ENCODE measurements around the gene WWTR1. TPM values are rescaled to one million over a fixed set of nuclear protein-coding genes. Genes with fewer than 3 reads are reported as not detected.

WWTR1 gene
- total and polyA plus RNA-seq, 4 donors = 4.5 to 11.8 (median 9.0) TPM

- 92% methylated on average over 3 of the region's 3 CpGs for WGBS
- DNase-seq (ENCODE audit: low spot score) = no peak
- H3K4me3 ChIP-seq (ENCODE audit: low read depth in 1 of 3, low read length in 3 of 3) = no peak overlapping the region
Observed at GRCh38 chr3:149706905-149707304, 49.1 kb upstream of the WWTR1 start.

GRCh38 chr3:149705416-149705815, 47.6 kb upstream of the WWTR1 start:
- Histone ChIP-seq H3K36me3 (ENCODE audit: control insufficient read depth in 4 of 4, insufficient read depth in 3 of 4, low read depth in 1 of 4, low read length in 3 of 4) (no peaks in the 10 kb centered on the region), H3K27me3 (ENCODE audit: control insufficient read depth in 4 of 4, insufficient read depth in 4 of 4, low read length in 3 of 4) (no peaks in the 10 kb centered on the region), H3K4me3 (ENCODE audit: low read depth in 1 of 3, low read length in 3 of 3) (no peak overlapping the region), H3K9me3 (ENCODE audit: control insufficient read depth in 4 of 4, low read length in 3 of 4) (no peaks in the 10 kb centered on the region), H3K9ac (ENCODE audit: low read depth in 1 of 2, low read length in 2 of 2) (no peak overlapping the region), H3K27ac (ENCODE audit: low read depth in 1 of 2, low read length in 2 of 2) (no peak overlapping the region), H3K4me1 (ENCODE audit: control insufficient read depth in 4 of 4, insufficient read depth in 4 of 4, low read length in 3 of 4) (no peaks in the 10 kb centered on the region)
- TF ChIP-seq GABPA (IDR thresholded peaks at IDR 0.05 in 1 of 2, conservative IDR thresholded peaks at IDR 0.05 in 1 of 2) = no peak
- TF ChIP-seq NR2F2 (IDR thresholded peaks at IDR 0.05) = no peak
- TF ChIP-seq FOXA2 (IDR thresholded peaks at IDR 0.05) = no peak
- TF ChIP-seq CTCF (IDR thresholded peaks at IDR 0.05; ENCODE audit: low read depth, low read length, missing input control) = no peak
- no peak for TF ChIP-seq JUND (IDR thresholded peaks at IDR 0.05)
- no peak for TF ChIP-seq FOXA1 (IDR thresholded peaks at IDR 0.05)
- no peak for DNase-seq (ENCODE audit: low spot score)

More at GRCh38 chr3:149706905-149707304, 49.1 kb upstream of the WWTR1 start:
- no peaks in the 10 kb centered on the region for H3K36me3 ChIP-seq (ENCODE audit: control insufficient read depth in 4 of 4, insufficient read depth in 3 of 4, low read depth in 1 of 4, low read length in 3 of 4)
- H3K9ac ChIP-seq (ENCODE audit: low read depth in 1 of 2, low read length in 2 of 2) = no peak overlapping the region
- H3K27me3 ChIP-seq (ENCODE audit: control insufficient read depth in 4 of 4, insufficient read depth in 4 of 4, low read length in 3 of 4) = no peaks in the 10 kb centered on the region
- TF ChIP-seq FOXA2 (IDR thresholded peaks at IDR 0.05) (no peak), EGR1 (IDR thresholded peaks at IDR 0.05; ENCODE audit: low read depth in 2 of 2) (no peak), HNF4G (IDR thresholded peaks at IDR 0.05) (no peak), YY1 (IDR thresholded peaks at IDR 0.05) (no peak)
- no peaks in the 10 kb centered on the region for H3K9me3 ChIP-seq (ENCODE audit: control insufficient read depth in 4 of 4, low read length in 3 of 4)
- no peak overlapping the region for H3K27ac ChIP-seq (ENCODE audit: low read depth in 1 of 2, low read length in 2 of 2)
- no peaks in the 10 kb centered on the region for H3K4me1 ChIP-seq (ENCODE audit: control insufficient read depth in 4 of 4, insufficient read depth in 4 of 4, low read length in 3 of 4)

- Histone ChIP-seq H3K9me3 (ENCODE audit: control insufficient read depth in 4 of 4, low read length in 3 of 4) (peaks cover 0 to 4% (median 2%) of the 10 kb centered on the region in 4 donors), H3K27me3 (ENCODE audit: control insufficient read depth in 4 of 4, insufficient read depth in 4 of 4, low read length in 3 of 4) (no peaks in the 10 kb centered on the region), H3K9ac (ENCODE audit: low read depth in 1 of 2, low read length in 2 of 2) (no peak overlapping the region), H3K36me3 (ENCODE audit: control insufficient read depth in 4 of 4, insufficient read depth in 3 of 4, low read depth in 1 of 4, low read length in 3 of 4) (no peaks in the 10 kb centered on the region), H3K27ac (ENCODE audit: low read depth in 1 of 2, low read length in 2 of 2) (no peak overlapping the region), H3K4me3 (ENCODE audit: low read depth in 1 of 3, low read length in 3 of 3) (no peak overlapping the region), H3K4me1 (ENCODE audit: control insufficient read depth in 4 of 4, insufficient read depth in 4 of 4, low read length in 3 of 4) (no peaks in the 10 kb centered on the region)
- DNase-seq (ENCODE audit: low spot score) = no peak
- TF ChIP-seq HNF4A (conservative IDR thresholded peaks at IDR 0.05) = no peak
- TF ChIP-seq REST (IDR thresholded peaks at IDR 0.05) = no peak
- TF ChIP-seq YY1 (IDR thresholded peaks at IDR 0.05) = no peak
- no peak for TF ChIP-seq FOXA1 (IDR thresholded peaks at IDR 0.05)
- TF ChIP-seq HNF4G (IDR thresholded peaks at IDR 0.05) = no peak
- no peak for TF ChIP-seq TAF1 (conservative IDR thresholded peaks at IDR 0.05)
- TF ChIP-seq ATF3 (IDR thresholded peaks at IDR 0.05) = no peak
- TF ChIP-seq NR2F2 (IDR thresholded peaks at IDR 0.05) = no peak
- no peak for TF ChIP-seq JUND (IDR thresholded peaks at IDR 0.05)
- TF ChIP-seq ZBTB33 (IDR thresholded peaks at IDR 0.05) = no peak
- TF ChIP-seq EGR1 (IDR thresholded peaks at IDR 0.05; ENCODE audit: low read depth in 2 of 2) = no peak
- no peak for TF ChIP-seq MAX (IDR thresholded peaks at IDR 0.05)
- TF ChIP-seq FOXA2 (IDR thresholded peaks at IDR 0.05) = no peak
- no peak for TF ChIP-seq SP1 (IDR thresholded peaks at IDR 0.05)
- no peak for TF ChIP-seq RXRA (IDR thresholded peaks at IDR 0.05)
- TF ChIP-seq CTCF (IDR thresholded peaks at IDR 0.05; ENCODE audit: low read depth, low read length, missing input control) = no peak
- no peak for TF ChIP-seq RAD21 (IDR thresholded peaks at IDR 0.05)
- TF ChIP-seq GABPA (IDR thresholded peaks at IDR 0.05 in 1 of 2, conservative IDR thresholded peaks at IDR 0.05 in 1 of 2) = no peak
- 92% methylated on average over 2 of the region's 2 CpGs for WGBS
Observed at GRCh38 chr3:149703466-149703865, 45.6 kb upstream of the WWTR1 start.

Data from liver (tissue), 9 donors.